ENCODE results near the gene OR2A25. TPM values are rescaled to one million over a fixed set of nuclear protein-coding genes. Genes with fewer than 3 reads are reported as not detected.

Gene OR2A25
- total RNA-seq (2014; rRNA removed; shearing (Covaris generic)) (not detected in 2 replicates), total RNA-seq (2022) (not detected in 2 replicates), Bru-seq, nascent RNA (not detected), BruChase-seq, experiment 1, labeled RNA remaining after a 6-hour chase (not detected), BruChase-seq, experiment 2, labeled RNA remaining after a 2-hour chase (not detected)
- long read RNA-seq = 0 reads

- CTCF ChIA-PET (ENCODE audit: unreplicated experiment) = no interaction called here
- Histone ChIP-seq H3K9me2 (ENCODE audit: insufficient read depth, low read length) (no peaks in the 10 kb centered on the region), H3K79me2 (ENCODE audit: insufficient read depth, low read depth, low read length) (no peaks in the 10 kb centered on the region), H4K20me1 (ENCODE audit: insufficient read depth, low read length) (no peaks in the 10 kb centered on the region), H3K4me3 (ENCODE audit: low read depth, low read length, poor library complexity, severe bottlenecking) (no peak within 1 kb of the TSS), H3K4me1 (ENCODE audit: insufficient read depth, low read length, poor library complexity, severe bottlenecking) (no peaks in the 10 kb centered on the region), H3K36me3 (ENCODE audit: insufficient read depth, low read length) (no peaks in the 10 kb centered on the region), H3K27ac (ENCODE audit: low read depth, low read length, poor library complexity, severe bottlenecking) (no peak within 1 kb of the TSS), H3K9me3 (ENCODE audit: low read length) (no peaks in the 10 kb centered on the region), H2AFZ (ENCODE audit: low read length) (no peak within 1 kb of the TSS), H3K4me2 (ENCODE audit: low read length) (no peak within 1 kb of the TSS)
- no peak for TF ChIP-seq CTCF (conservative IDR thresholded peaks at IDR 0.05; ENCODE audit: low read length)
- TF ChIP-seq EZH2phosphoT487 (IDR thresholded peaks at IDR 0.05; ENCODE audit: borderline replicate concordance, low read depth, low read length) = no peak
- POLR2A ChIA-PET = interaction anchor here (1.4 kb wide), 1 partner anchor 57 kb away, joined by 3 read pairs; no protein-coding TSS in a partner anchor
- no TSS peak for BruUV-seq (replicated peaks)
- intact Hi-C loops (cut with micrococcal nuclease; ENCODE audit: unreplicated experiment) = no loop called here
- no peak for DNase-seq (ENCODE audit: low spot score)
These were observed at the start of gene OR2A25 for GRCh38 chr7:144069511-144069910. Gene OR2A25 (plus strand): TSS chr7:144069811. CDS start chr7:144074220, 4,409 bp downstream.

GRCh38 chr7:144020340-144020739 is 49.3 kb upstream of the OR2A25 start:
- Histone ChIP-seq H2AFZ (ENCODE audit: low read length) (no peak overlapping the region), H3K4me2 (ENCODE audit: low read length) (no peak overlapping the region), H3K36me3 (ENCODE audit: insufficient read depth, low read length) (no peaks in the 10 kb centered on the region), H3K9me2 (ENCODE audit: insufficient read depth, low read length) (no peaks in the 10 kb centered on the region), H3K27ac (ENCODE audit: low read depth, low read length, poor library complexity, severe bottlenecking) (no peak overlapping the region), H3K4me1 (ENCODE audit: insufficient read depth, low read length, poor library complexity, severe bottlenecking) (no peaks in the 10 kb centered on the region), H3K4me3 (ENCODE audit: low read depth, low read length, poor library complexity, severe bottlenecking) (no peak overlapping the region), H4K20me1 (ENCODE audit: insufficient read depth, low read length) (no peaks in the 10 kb centered on the region), H3K79me2 (ENCODE audit: insufficient read depth, low read depth, low read length) (no peaks in the 10 kb centered on the region), H3K9me3 (ENCODE audit: low read length) (no peaks in the 10 kb centered on the region)
- DNase-seq (ENCODE audit: low spot score) = no peak
- no TSS peak for BruUV-seq (replicated peaks)
- ChIA-PET CTCF (ENCODE audit: unreplicated experiment) (no interaction called here), POLR2A (interaction anchor here (0.7 to 0.9 kb wide), 2 partner anchors 16 to 30 kb away, joined by 3 read pairs; no protein-coding TSS in a partner anchor)
- intact Hi-C loops (cut with micrococcal nuclease; ENCODE audit: unreplicated experiment) = no loop called here
- no peak for TF ChIP-seq CTCF (conservative IDR thresholded peaks at IDR 0.05; ENCODE audit: low read length)
- TF ChIP-seq EZH2phosphoT487 (IDR thresholded peaks at IDR 0.05; ENCODE audit: borderline replicate concordance, low read depth, low read length) = no peak

- Histone ChIP-seq H3K27ac (ENCODE audit: low read depth, low read length, poor library complexity, severe bottlenecking) (no peak overlapping the region), H3K4me1 (ENCODE audit: insufficient read depth, low read length, poor library complexity, severe bottlenecking) (no peaks in the 10 kb centered on the region), H4K20me1 (ENCODE audit: insufficient read depth, low read length) (no peaks in the 10 kb centered on the region), H3K79me2 (ENCODE audit: insufficient read depth, low read depth, low read length) (no peaks in the 10 kb centered on the region), H3K9me2 (ENCODE audit: insufficient read depth, low read length) (no peaks in the 10 kb centered on the region), H3K4me3 (ENCODE audit: low read depth, low read length, poor library complexity, severe bottlenecking) (no peak overlapping the region), H3K4me2 (ENCODE audit: low read length) (no peak overlapping the region), H3K36me3 (ENCODE audit: insufficient read depth, low read length) (no peaks in the 10 kb centered on the region), H2AFZ (ENCODE audit: low read length) (no peak overlapping the region), H3K9me3 (ENCODE audit: low read length) (no peaks in the 10 kb centered on the region)
- CTCF ChIA-PET (ENCODE audit: unreplicated experiment) = no interaction called here
- intact Hi-C loops (cut with micrococcal nuclease; ENCODE audit: unreplicated experiment) = no loop called here
- no TSS peak for BruUV-seq (replicated peaks)
- DNase-seq (ENCODE audit: low spot score) = no peak
- no peak for TF ChIP-seq CTCF (conservative IDR thresholded peaks at IDR 0.05; ENCODE audit: low read length)
- TF ChIP-seq EZH2phosphoT487 (IDR thresholded peaks at IDR 0.05; ENCODE audit: borderline replicate concordance, low read depth, low read length) = no peak
- POLR2A ChIA-PET = no interaction called here
These were observed 47.4 kb upstream of the OR2A25 start for GRCh38 chr7:144022169-144022568.

Data from OCI-LY7 (cell line).